ENCODE data around the gene RERG. TPM values are rescaled to one million over a fixed set of nuclear protein-coding genes. Genes with fewer than 3 reads are reported as not detected.
A peak's percentile ranks its signal among the peaks of the same experiment; 100 is the strongest.

The RERG gene
- total RNA-seq, 1 donor from 2014 or later, result not detected

DNA sequence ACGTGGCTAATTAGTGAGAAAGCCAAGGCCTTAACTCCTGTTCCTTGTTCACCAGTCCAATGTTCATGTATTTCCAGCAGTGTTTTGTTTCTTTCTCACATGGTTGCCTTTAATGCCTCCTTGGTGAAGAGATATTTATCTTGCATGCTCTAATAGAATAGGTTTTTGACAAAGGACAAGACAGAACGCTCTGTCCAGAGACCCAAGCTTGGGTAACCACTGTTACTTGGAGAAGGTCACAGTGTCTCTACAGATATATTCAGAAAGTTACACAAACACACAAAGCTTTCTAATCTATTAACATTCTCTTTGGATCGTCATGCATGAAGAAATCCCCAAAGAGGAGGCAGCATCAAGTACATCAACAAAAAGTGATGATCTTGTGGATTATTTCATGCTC is 33.1 kb downstream of the RERG start:
- no peak for DNase-seq (ENCODE audit: low read depth in 2 of 2)

DNA sequence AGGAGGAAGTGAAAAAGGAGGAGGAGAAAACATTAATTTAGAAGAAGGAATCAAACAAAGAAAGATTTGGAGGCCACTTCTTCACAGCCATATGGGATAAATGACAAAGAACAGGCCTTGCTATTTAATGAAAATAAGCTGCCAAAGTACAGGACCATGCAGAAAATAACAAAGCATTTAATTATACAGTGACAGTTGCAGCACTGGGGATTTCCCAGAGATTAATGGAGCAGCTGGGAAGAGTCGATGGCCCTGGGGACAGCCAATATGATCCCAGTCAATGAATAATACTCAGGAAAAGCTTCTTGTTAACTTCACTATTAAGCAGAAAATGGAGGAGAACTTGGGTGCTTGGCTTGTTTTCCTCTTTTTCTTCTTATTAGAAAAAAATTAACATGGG is 34.6 kb downstream of the RERG start:
- no peak for DNase-seq (ENCODE audit: low read depth in 2 of 2)

DNA sequence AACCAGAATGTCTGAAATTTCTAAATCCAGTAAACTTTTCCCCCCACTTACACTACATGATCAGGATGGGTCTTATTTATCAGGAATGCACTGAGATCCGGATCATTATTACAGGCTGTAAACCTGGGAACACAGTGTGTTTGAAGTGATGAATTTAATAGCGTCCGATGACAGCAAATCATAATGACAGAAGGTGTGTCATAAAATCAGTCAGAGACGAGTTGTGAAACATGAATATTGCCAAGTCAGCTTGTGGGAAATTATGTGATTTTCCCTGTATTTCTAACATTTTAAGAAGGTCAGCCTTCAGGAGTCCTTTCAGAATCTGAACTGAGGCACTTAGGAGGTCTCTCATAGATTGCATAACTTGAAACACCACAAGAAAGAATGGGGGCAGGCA is 36.7 kb downstream of the RERG start:
- no peak for DNase-seq (ENCODE audit: low read depth in 2 of 2)

DNA sequence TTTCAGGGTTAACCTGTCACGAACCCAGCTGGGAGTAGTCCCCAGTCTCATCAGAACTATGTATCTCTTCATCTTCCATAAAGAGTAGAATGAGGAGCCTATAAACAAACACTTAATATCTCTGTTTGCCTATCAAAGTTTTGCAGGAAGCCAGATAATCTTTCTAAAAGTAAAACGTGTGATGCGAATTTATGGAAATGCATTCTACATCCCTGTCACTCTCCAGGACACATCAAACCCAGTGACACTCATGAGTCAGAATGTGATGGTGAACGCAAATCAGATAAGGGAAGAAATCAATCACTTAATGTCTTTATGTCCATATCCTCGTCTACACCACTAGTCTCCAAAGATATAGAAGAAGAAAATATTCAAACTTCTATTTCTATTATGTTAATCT is 37.4 kb downstream of the RERG start:
- DNase-seq (ENCODE audit: low read depth in 2 of 2), result no peak

DNA sequence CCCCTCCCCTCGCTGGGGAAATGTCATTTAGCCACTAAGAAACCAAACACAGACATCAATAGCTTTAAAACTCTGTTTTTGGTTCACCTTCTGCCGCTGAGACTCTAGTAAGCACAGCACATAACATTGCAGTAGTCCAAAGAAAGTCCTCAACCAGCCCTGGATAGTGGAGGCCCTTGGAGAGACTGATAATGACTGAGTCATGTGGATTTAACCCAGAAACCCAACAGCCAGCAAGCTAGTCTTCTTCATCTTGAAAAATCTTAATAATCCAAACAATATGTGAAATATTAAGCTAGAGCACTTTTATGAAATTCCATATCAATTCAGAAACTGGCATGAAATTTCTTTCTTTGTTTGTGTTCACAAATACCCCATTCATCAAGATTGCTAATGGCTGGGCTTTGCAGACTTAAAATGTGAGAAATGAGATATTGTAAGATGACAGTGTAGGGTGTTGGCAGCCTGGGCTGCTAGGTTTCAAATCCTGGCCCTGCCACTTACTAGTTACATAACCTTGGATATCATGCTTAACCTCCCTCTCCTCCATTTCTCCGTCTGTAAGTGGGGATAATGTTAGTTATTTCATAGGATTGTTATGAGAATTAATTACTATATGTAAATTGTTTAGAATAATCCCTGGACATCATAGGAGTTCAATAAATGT is 40.1 kb downstream of the RERG start:
- no peak for DNase-seq (ENCODE audit: low read depth in 2 of 2)

DNA sequence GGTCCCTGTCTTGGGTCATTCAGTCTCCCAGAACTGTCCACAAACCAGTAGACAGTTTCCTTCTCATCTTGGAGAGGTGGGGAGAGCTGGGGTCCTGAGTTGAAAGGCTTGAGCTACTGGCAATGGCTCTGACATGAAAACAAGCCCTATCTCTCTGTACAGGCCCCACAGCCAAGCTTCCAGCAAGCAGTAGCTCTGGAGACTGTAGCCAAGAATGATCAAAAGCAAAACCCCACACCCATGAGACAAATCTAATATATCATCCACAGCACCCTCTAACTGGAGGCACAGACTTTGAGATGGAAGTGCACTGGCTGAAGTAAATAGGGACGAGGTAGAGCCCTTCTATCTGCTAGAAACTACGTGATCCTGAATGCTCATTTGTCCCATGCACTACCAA is 40.9 kb downstream of the RERG start:
- DNase-seq (ENCODE audit: low read depth in 2 of 2), result no peak

DNA sequence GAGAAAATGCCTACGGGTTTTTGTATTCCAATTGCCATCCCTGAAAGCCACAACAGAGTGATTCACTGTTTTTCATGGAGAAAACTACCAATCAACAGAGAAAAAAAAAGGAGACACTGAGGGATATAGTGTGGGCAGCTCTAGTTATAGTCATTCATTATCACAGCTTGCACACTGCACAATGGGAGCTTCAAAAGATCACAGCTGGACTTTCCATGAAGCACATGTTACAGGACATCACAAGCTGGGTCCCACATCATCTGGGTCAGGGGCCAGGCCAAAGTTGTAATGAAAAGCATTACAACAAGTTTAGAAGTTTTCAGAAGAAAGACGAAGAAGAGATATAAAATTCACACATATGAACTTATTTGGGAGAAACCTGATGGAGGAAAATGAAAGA is 41.5 kb downstream of the RERG start:
- no peak for DNase-seq (ENCODE audit: low read depth in 2 of 2)

DNA sequence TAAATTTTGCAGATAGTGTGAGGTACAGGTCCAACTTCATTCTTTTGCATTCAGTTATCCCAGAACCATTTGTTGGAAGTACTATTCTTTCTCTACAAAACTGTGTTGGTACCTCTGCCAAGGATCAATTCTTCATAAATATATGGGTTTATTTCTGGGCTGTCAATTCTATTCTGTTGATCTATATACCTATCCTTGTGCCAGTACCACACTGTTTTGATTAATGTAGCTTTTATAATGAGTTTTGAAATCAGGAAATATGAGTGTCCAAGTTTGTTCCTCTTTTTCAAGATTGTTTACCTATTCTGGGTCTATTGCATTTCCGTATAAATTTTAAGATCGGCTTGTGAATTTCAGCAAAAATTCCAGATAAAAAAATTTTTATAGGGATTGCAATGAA is 48.1 kb downstream of the RERG start:
- no peak for DNase-seq (ENCODE audit: low read depth in 2 of 2)

DNA sequence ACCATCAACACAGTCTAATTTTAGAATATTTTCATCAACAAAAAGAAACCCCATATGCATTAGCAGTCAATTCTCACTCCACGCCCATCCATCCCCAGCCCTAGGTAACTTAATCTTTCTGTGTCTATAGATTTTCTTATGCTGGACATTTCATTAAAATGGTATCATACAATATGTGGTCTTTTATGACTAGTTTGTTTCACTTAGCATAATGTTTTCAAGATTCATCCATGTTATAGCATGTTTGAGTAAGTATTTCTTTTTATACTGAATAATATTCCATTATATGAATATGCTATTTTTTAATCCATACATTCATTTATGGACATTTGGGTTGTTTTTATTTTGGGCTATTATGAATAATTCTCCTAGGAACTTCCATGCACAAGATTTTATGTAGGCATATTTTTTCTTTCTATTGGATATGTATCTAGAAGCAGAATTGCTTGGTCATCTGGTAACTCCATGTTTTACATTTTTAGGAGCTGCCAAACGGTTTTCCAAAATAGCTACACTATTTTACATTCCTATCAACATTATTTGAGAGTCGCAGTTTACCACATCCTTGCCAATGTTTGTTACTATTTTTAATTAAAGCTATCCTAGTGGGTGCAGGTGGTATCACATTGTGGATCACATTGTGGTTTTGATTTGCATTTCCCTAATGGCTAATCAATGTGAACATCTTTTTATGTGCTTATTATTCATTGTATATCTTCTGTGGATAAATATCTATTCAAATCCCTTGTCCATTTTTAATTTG is 49.0 kb downstream of the RERG start:
- no peak for DNase-seq (ENCODE audit: low read depth in 2 of 2)

DNA sequence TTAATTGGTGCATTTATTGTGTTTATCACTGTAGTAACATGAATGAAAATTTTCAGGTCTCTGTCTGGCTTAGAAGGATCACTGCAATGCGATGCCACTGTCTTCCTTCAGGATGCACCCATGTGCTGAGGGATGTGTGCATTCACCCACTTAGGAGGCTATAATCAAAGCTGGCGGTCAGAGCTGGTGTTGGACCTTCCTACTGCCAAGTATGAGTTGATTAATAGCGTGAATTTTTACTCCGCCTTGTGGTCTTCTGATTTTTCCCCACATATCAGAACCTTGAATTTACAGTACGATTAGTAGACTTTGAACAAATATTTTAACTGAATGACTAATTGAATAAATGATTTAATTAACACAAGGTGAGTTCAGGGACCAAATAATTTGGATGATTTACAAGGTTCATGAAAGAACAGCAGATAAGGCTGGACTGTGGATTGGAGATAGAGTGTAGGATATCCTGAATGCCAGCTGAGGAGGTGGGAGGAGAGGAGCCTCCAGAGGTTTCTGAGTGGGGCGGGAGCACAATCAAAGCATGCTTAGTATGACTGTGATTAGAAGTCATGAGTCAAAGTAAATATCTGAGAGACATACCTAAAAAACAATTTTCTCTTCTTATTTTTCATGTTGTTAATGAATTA is 50.1 kb downstream of the RERG start:
- DNase-seq (ENCODE audit: low read depth in 2 of 2), result no peak

DNA sequence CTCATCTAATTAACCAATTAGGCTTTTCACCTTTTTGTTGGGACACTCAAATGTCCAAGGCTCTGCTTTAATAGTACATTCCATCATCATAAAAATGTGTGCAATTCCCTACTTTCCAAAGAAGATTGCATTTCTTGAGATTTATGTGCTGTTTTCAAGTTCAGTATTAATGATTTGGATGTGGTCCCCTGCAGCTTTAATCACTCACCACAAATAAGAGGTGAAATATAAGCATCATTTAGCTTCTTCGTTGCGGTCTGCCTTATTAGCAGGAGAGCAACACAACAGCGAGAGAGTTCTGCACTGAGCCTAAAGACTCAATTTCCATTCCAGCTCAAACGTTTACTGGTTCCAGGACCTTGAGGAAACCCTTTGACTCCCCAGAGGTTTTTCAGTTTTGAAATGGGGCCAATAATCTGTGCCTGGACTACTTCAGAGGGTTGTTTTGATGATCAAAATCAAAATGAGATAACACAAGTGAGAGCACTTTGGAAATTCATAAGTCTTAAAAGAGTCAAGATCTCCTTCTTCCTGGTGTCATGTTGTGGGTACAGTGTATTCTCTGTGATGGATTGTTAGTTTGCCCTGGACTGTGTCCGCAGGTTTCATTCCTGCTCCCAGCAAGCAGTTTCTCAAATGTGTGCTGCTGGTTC is 53.1 kb downstream of the RERG start:
- no peak for DNase-seq (ENCODE audit: low read depth in 2 of 2)

DNA sequence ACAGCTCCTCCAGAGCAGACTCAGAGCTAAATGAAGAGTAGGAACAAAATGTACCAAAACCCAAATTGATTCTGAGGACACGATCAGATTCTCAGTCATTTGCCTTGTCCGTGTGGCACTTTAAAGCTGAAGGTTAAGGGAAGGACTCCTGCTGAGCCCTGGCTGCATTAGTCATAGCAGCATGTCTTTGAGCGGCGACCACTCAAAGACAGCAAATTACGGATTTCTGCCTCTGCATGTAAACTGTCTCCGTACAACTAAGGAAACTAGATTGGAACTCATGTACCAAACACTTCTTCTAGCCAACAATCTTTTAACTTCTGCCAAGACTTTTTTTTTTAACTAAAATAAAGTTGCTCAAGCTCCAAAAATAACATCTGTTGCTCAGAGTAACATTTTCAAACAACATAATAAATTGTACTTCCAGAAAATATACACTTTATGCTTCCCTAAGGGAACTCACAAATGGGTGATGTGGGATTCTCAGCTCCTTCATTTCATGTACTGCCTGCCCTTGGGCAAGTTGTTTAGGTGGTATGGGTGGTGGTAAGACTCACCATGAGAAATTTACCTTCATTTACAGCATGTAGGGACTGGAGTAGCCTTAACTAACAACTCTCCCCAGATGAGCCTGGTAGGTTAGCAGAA is 56.1 kb downstream of the RERG start:
- DNase-seq (ENCODE audit: low read depth in 2 of 2), result no peak

DNA sequence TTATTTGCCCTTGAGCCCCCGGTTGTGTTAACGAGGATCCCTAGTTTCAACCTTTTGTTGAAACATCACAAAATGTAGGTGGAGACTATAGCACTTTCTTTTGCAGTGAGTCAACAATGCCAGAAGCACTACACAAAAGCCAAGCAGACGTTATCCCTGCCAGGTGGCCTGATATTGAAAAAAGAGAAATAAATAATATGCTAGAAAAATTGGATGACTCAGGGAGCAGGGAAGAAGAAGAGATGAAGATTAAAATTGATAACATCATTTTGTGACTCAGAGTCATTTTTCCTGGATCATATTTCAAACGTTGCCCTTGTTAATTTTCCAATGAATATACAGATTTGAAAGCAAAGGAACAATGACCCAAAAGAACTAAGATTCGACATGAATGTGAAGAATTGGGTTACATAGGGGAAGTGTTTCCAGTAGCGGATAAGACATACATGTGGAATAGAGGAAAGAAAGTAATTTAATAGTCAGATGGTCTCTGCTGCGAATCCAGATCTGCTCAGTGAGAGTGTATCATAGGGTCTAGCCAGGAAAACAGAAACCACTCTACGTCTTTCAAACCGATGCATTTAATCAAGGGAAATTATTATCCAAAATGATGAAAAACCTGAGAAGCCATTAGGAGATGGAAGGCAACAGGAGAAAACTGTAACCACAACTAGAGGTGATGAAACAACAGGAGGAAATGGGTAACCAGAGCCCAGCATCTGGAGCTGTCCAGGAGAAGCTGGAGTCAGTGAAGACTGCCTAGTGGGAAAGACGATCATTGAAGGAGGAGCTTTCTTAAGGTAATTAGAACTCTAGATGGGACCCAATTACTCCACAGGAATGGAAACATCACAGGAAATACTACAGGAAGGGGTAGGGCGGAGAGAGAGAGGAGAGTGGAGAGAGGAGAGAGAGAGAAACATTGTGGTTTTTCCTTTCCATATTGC is 57.9 kb downstream of the RERG start:
- no peak for DNase-seq (ENCODE audit: low read depth in 2 of 2)

DNA sequence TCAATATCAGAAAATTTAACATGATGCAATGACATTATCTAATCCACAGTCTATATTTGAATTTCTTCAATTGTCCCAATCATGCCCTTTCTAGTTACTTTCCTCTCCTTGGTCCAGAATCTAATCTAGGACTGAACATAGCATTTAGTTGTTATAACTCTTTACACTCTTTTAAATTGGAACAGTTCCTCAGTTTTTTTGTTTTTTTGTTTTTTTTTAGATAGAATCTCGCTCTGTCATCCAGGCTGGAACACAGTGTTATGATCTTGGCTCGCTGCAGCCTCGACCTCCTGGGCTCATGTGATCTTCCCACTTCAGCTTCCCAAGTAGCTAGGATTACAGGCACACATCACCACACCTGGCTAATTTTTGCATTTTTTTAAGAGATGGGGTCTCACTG is 63.1 kb downstream of the RERG start:
- DNase-seq (ENCODE audit: low read depth in 2 of 2), result no peak

DNA sequence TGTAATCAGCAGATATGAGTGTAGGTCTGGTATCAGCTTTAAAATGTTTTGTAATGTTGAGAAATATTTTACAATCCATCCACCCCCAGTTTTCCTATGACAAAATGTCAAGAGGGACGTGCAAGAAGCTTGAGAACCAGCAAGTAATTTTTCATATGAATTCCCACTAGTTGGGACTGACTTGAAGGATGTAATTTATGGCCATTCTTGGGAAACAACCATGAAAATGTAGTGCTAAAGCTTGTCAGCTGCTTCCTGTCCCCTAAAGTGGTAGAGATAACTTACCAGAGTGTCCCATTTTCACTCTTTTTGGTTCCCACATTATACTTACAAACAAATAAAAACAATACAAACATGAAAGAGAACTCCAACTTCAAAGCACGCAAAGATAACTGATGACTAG is 63.9 kb downstream of the RERG start:
- DNase-seq (ENCODE audit: low read depth in 2 of 2), result no peak

DNA sequence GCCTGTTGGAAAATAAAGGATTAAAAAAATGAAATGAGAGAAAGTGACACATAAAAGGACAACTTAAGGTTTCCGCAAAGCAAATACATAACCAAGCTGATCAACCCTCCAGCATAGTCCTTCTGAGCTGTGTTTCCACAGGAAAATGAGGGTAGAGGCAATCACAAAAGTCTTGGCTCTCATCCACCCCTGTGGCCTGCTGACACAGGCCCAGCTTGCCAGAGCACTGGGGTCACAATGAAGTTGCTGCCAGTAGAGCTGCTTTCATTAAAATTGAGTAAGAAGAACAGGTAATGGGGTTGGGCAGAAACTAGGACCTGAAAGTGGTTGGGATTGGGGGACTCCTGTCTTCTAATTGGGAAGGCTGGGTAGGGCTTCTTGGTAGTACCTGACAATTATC is 65.9 kb downstream of the RERG start:
- DNase-seq (ENCODE audit: low read depth in 2 of 2), result no peak

DNA sequence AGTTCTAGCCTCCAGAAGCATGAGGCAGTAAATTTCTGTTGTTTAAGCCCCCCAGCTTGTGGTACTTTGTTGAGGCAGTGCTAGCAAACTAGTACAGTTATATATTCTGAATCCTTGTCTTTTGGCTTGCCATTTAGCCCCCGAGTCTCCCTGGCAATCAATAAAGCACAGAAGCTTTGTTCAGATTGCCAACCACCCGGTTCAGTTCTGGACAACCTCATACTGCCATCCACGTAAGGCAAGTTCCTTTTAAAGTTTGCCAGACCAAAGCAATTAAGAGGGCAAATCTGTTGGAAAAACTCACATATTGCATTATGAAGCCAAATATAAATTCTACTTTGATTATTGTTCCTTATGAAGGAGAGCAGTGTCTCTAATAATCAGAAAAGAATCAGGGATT is 67.1 kb downstream of the RERG start:
- DNase-seq (ENCODE audit: low read depth in 2 of 2), result no peak

DNA sequence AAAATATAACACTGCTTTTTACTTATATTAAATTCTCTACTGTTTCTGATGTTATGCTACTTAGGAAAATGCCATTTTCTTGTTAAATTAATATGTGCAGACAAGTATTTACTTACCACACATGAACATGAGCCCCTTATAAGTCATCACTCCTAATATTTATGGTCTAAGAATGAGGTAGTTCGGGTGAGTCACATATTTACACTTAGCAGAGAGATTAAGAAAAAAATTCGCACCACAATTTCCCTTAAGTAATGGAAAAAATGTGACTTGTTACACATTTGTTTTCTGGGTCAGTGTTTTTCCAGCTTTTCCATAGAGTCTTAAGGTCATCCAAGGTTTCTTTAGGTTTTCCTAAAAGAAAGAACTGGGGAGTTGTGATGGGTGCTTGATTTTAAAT is 68.3 kb downstream of the RERG start:
- DNase-seq (ENCODE audit: low read depth in 2 of 2), result peak in 1 of 2 donors; percentile 52

DNA sequence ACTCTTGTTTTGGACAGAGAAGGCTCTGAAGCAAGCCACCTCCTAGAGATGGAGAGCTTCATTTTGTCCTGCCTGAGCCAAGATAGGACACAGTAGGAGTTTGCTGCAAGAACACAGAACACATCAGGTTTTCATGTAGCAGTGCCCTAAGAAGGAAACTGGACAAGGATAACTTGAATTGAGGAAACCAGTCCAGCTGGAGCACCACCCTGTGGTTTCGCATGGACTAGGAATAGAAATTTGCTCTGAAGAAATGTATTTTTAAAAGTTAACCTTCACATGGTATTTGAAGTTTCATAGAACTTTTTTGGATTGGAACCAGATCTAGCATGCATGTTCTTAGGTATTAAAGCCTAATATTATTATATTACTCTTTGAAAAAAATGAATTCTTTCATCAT is 68.8 kb downstream of the RERG start:
- DNase-seq (ENCODE audit: low read depth in 2 of 2), result no peak

DNA sequence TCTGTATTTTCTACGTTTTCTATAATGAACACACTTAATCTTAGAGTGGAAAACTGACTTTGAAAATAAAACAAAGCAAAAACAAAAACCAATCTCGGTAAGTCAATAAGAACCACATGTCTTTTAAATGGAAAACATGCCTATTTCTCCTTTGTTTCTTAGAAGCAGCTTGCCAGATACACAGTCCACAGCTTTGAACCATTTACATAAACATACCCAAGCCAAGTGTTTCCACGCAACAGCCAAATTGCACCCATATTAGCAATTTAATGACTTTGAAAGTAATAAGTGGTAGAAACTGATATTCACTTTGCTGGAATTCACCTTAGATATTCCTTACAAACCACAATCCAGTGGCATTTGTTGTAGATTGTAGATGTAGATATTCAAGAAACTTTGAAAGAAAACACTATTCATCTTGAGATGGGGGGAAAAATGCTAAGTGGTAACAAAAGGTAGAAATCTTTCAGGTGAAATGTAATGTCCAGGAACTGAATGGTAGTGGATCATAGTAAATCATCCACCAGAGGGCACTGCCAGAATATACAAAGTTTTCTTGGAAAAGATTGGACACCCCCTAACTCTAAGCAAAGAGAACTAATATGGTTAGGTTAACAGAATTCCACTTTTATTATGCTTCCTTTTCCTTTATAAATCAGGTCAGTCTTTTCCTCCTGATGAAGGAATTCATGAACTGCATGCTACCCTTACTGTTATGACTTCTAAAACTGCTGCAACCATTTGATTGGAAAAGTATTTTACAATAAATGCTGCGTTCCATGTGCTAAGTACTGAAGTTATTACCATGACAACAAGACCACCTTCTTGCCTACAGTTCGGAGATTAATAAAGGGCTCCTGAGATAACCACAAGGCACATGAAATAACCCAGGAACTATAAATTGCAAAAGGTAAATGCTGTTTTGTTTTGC is 69.8 kb downstream of the RERG start:
- peak; percentile 4 to 25 for DNase-seq (ENCODE audit: low read depth in 2 of 2)

Data from dermis microvascular lymphatic vessel endothelial cell (primary cell).